ENCODE data around the gene DIRAS1.

DNA sequence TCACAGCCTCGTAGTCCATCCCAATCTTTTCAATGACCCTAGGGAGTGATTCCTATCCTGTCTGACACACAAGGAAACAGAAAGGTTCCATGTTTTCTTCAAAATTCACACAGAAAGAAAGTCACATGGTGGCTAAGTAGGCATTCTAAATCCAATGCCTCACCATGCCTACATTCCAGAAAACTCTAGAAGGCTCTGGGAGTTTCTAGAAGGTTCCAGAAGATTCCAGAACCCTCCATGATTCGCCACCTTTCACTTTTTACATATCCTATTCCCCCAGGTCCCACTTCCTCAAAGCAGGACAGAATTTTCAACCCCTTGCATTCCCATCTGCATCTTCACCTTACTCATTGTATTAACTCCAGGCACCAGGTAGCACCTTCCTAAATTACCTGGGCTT, 41.7 kb downstream of the DIRAS1 start:
- no peak for TF ChIP-seq CTCF (IDR thresholded peaks at IDR 0.05; ENCODE audit: low read depth, low read length, missing input control)
- no peak for TF ChIP-seq FOXA1 (IDR thresholded peaks at IDR 0.05)
- no peak for TF ChIP-seq TAF1 (conservative IDR thresholded peaks at IDR 0.05)
- TF ChIP-seq REST (IDR thresholded peaks at IDR 0.05): no peak
- no peak for TF ChIP-seq NR2F2 (IDR thresholded peaks at IDR 0.05)
- TF ChIP-seq RAD21 (IDR thresholded peaks at IDR 0.05): no peak
- TF ChIP-seq, protein P1, sequence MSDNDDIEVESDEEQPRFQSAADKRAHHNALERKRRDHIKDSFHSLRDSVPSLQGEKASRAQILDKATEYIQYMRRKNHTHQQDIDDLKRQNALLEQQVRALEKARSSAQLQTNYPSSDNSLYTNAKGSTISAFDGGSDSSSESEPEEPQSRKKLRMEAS (IDR thresholded peaks at IDR 0.05): no peak
- TF ChIP-seq SP1 (IDR thresholded peaks at IDR 0.05): no peak
- no peak for TF ChIP-seq GABPA (IDR thresholded peaks at IDR 0.05 in 1 of 2, conservative IDR thresholded peaks at IDR 0.05 in 1 of 2)
- TF ChIP-seq JUND (IDR thresholded peaks at IDR 0.05): no peak
- no peak for TF ChIP-seq ATF3 (IDR thresholded peaks at IDR 0.05)
- TF ChIP-seq YY1 (IDR thresholded peaks at IDR 0.05): peak; percentile 22
- TF ChIP-seq, protein P2, sequence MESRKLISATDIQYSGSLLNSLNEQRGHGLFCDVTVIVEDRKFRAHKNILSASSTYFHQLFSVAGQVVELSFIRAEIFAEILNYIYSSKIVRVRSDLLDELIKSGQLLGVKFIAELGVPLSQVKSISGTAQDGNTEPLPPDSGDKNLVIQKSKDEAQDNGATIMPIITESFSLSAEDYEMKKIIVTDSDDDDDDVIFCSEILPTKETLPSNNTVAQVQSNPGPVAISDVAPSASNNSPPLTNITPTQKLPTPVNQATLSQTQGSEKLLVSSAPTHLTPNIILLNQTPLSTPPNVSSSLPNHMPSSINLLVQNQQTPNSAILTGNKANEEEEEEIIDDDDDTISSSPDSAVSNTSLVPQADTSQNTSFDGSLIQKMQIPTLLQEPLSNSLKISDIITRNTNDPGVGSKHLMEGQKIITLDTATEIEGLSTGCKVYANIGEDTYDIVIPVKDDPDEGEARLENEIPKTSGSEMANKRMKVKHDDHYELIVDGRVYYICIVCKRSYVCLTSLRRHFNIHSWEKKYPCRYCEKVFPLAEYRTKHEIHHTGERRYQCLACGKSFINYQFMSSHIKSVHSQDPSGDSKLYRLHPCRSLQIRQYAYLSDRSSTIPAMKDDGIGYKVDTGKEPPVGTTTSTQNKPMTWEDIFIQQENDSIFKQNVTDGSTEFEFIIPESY (IDR thresholded peaks at IDR 0.05): no peak
- no peak for TF ChIP-seq HNF4A (conservative IDR thresholded peaks at IDR 0.05)

Measured in liver (tissue), 3 donors.